Activated CD4-positive, alpha-beta T cell treated with anti-CD3 and anti-CD28 coated beads, Interleukin-2, amount 10 ng/mL, durations not matched to agents 7 days and 5 days (primary cell): ENCODE results near the gene HORMAD2. TPM values are rescaled to one million over a fixed set of nuclear protein-coding genes. Genes with fewer than 3 reads are reported as not detected.

Experiments used
- CTCF ChIA-PET: fragments of 350-600 bp; sonication (Branson Sonifier 250); formaldehyde crosslinking; loops from one replicate; lab custom pipeline; 2021; ENCODE audit warnings: antibody characterized with exemption; lab: Charles Lee
- POLR2A ChIA-PET: fragments of 350-600 bp; sonication (Branson Sonifier 250); formaldehyde crosslinking; loops from one replicate; lab custom pipeline; 2021; ENCODE audit warnings: antibody characterized with exemption; lab: Charles Lee
- DNase-seq: peaks from one replicate; pipeline ENCODE4 v3.0.0-alpha.2; 2020
- H3K27ac Mint-ChIP-seq: one replicate; pipeline ENCODE4 v1.8.0; 2021; ENCODE audit warnings: mild to moderate bottlenecking, moderate library complexity, mixed read lengths
- H3K27me3 Mint-ChIP-seq: one replicate; pipeline ENCODE4 v1.8.0; 2021; ENCODE audit warnings: mixed read lengths
- H3K36me3 Mint-ChIP-seq: one replicate; pipeline ENCODE4 v1.8.0; 2021; ENCODE audit warnings: low read depth, mixed read lengths
- H3K4me1 Mint-ChIP-seq: one replicate; pipeline ENCODE4 v1.8.0; 2021; ENCODE audit warnings: mixed read lengths
- H3K4me3 Mint-ChIP-seq: one replicate; pipeline ENCODE4 v1.8.0; 2021; ENCODE audit warnings: mild to moderate bottlenecking, moderate library complexity, mixed read lengths
- H3K9me3 Mint-ChIP-seq: one replicate; pipeline ENCODE4 v1.8.0; 2021; ENCODE audit warnings: mixed read lengths
- total RNA-seq, 2 experiments: library from RNA; stranded (reverse); gene quantifications; one replicate each; pipeline ENCODE4 v1.2.3, GENCODE V29; 2021

HORMAD2 gene
- total RNA-seq, 2 experiments from 2014 or later, result not detected

DNA sequence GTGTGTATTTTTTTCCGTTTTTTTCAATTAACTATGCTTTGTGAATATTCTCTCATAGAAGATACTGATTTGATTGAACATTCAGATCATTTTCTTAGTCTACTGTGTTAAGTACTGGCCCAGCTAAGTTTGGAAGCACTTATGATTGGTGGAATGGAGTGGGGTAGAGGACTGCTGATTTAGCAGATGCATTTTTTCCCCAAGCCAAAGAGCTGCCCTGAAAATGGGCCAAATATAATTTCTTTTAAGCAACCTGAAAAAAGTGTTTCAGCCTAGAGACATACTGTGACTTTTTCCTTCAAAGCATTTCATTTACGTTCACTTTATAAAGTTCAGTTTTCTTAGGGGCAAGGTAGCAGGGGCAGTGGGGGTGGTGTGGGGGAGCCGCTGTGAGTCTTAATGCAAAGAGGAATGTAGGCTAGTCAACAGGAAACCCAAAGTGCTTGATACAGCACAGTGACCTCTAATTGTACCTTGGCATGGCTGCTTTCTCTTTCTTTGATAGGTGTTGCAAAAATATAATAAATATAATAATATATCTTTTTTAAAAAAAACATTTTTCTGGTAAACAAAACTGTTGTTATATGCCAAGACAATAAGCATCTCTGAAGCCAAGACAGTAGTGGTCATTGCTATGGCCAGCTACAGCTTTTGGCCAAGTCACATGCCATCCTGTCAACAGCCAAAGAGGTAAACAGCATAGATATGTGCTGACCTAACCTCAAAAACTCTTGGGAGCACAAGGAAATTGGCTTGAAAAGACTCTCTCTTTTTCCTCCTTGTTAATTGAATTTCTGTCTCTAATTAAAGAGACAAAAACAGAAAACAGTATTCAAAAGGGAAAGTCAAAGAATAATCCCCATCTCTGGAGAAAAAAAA is 107.5 kb downstream of the HORMAD2 start:
- H3K27me3 Mint-ChIP-seq, result no peaks in the 10 kb centered on the region
- H3K36me3 Mint-ChIP-seq, result peaks cover 25% of the 10 kb centered on the region
- peaks cover 96% of the 10 kb centered on the region for H3K4me1 Mint-ChIP-seq
- H3K4me3 Mint-ChIP-seq, result no peak overlapping the region
- POLR2A ChIA-PET, result interaction anchor here (0.7 kb wide), 1 partner anchor 39 kb away, joined by 6 read pairs; no protein-coding TSS in a partner anchor
- H3K27ac Mint-ChIP-seq, result peak overlapping the region; percentile 74
- H3K9me3 Mint-ChIP-seq, result peaks cover 17% of the 10 kb centered on the region
- peak; percentile 13 for DNase-seq
- CTCF ChIA-PET, result interaction anchor here (1.0 to 4.9 kb wide), 3 partner anchors 10 to 80 kb away, joined by 3 to 34 read pairs (median 4); no protein-coding TSS in a partner anchor

GRCh38 chr22:30188911-30189310 is 108.6 kb downstream of the HORMAD2 start:
- ChIA-PET POLR2A (no interaction called here), CTCF (interaction anchor here (1.1 to 4.9 kb wide), 5 partner anchors 9 to 42 kb away, joined by 3 to 34 read pairs (median 3); no protein-coding TSS in a partner anchor)
- peaks cover 35% of the 10 kb centered on the region for H3K36me3 Mint-ChIP-seq
- no peak overlapping the region for H3K4me3 Mint-ChIP-seq
- H3K27ac Mint-ChIP-seq, result peak overlapping the region; percentile 10
- no peaks in the 10 kb centered on the region for H3K27me3 Mint-ChIP-seq
- DNase-seq, result no peak
- peaks cover 94% of the 10 kb centered on the region for H3K4me1 Mint-ChIP-seq
- H3K9me3 Mint-ChIP-seq, result peaks cover 24% of the 10 kb centered on the region

DNA sequence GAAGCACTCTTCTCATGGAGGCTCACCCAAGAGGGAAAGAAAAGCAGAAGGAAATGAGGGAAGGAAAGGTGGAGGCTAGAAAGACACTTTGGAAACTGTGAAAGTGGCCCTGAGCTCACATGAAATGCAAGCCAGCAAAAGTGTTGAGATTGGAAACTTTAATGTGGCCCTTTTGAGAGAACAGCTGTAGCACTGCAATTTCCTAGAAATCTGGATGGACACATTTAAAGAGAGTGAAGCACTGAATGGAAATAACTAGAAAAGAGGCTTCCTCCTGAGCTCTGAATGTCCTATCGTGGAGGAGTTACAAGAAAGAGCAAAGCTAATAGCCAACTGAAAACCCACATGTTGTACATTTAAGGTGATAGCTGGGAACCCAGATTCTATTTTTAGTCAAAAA is 110.3 kb downstream of the HORMAD2 start:
- H3K9me3 Mint-ChIP-seq, result peaks cover 30% of the 10 kb centered on the region
- no peaks in the 10 kb centered on the region for H3K27me3 Mint-ChIP-seq
- H3K4me1 Mint-ChIP-seq, result peaks cover 91% of the 10 kb centered on the region
- H3K27ac Mint-ChIP-seq, result peak overlapping the region; percentile 68
- no peak for DNase-seq
- H3K36me3 Mint-ChIP-seq, result peaks cover 45% of the 10 kb centered on the region
- ChIA-PET POLR2A (interaction anchor here (0.6 to 1.4 kb wide), 3 partner anchors 44 to 48 kb away, joined by 3 read pairs; no protein-coding TSS in a partner anchor), CTCF (interaction anchor here (0.9 to 4.9 kb wide), 6 partner anchors 9 to 30 kb away, joined by 3 to 34 read pairs (median 4); no protein-coding TSS in a partner anchor)
- H3K4me3 Mint-ChIP-seq, result no peak overlapping the region

- Mint-ChIP-seq H3K9me3 (peaks cover 30% of the 10 kb centered on the region), H3K4me1 (peaks cover 93% of the 10 kb centered on the region), H3K27me3 (no peaks in the 10 kb centered on the region), H3K4me3 (no peak overlapping the region), H3K27ac (peak overlapping the region; percentile 68), H3K36me3 (peaks cover 49% of the 10 kb centered on the region)
- no peak for DNase-seq
- POLR2A ChIA-PET, result interaction anchor here (0.9 kb wide), 1 partner anchor 48 kb away, joined by 3 read pairs; no protein-coding TSS in a partner anchor
- CTCF ChIA-PET, result interaction anchor here (1.1 to 4.9 kb wide), 7 partner anchors 9 to 64 kb away, joined by 3 to 34 read pairs (median 4); no protein-coding TSS in a partner anchor
These were observed 110.9 kb downstream of the HORMAD2 start for GRCh38 chr22:30191040-30191701.

GRCh38 chr22:30192427-30192826 is 112.2 kb downstream of the HORMAD2 start:
- Mint-ChIP-seq H3K4me1 (peaks cover 93% of the 10 kb centered on the region), H3K36me3 (peaks cover 48% of the 10 kb centered on the region), H3K4me3 (no peak overlapping the region), H3K27ac (peak overlapping the region; percentile 68), H3K9me3 (peaks cover 28% of the 10 kb centered on the region), H3K27me3 (no peaks in the 10 kb centered on the region)
- ChIA-PET POLR2A (interaction anchor here (0.6 kb wide), 1 partner anchor 73 kb away, joined by 4 read pairs; no protein-coding TSS in a partner anchor), CTCF (interaction anchor here (1.2 to 4.9 kb wide), 4 partner anchors 9 to 20 kb away, joined by 4 to 34 read pairs (median 14); no protein-coding TSS in a partner anchor)
- no peak for DNase-seq

GRCh38 chr22:30193031-30193775 is 112.9 kb downstream of the HORMAD2 start:
- peaks cover 91% of the 10 kb centered on the region for H3K4me1 Mint-ChIP-seq
- POLR2A ChIA-PET, result no interaction called here
- H3K27me3 Mint-ChIP-seq, result no peaks in the 10 kb centered on the region
- CTCF ChIA-PET, result interaction anchor here (1.9 to 4.9 kb wide), 3 partner anchors 8 to 15 kb away, joined by 4 to 34 read pairs (median 6); no protein-coding TSS in a partner anchor
- DNase-seq, result no peak
- peaks cover 45% of the 10 kb centered on the region for H3K36me3 Mint-ChIP-seq
- peaks cover 28% of the 10 kb centered on the region for H3K9me3 Mint-ChIP-seq
- peak overlapping the region; percentile 79 for H3K27ac Mint-ChIP-seq
- H3K4me3 Mint-ChIP-seq, result no peak overlapping the region

GRCh38 chr22:30195245-30196140 is 115.2 kb downstream of the HORMAD2 start:
- POLR2A ChIA-PET, result no interaction called here
- no peaks in the 10 kb centered on the region for H3K27me3 Mint-ChIP-seq
- peak overlapping the region; percentile 88 for H3K27ac Mint-ChIP-seq
- peaks cover 83% of the 10 kb centered on the region for H3K4me1 Mint-ChIP-seq
- DNase-seq, result no peak
- H3K9me3 Mint-ChIP-seq, result peaks cover 23% of the 10 kb centered on the region
- peaks cover 39% of the 10 kb centered on the region for H3K36me3 Mint-ChIP-seq
- CTCF ChIA-PET, result interaction anchor here (1.1 to 2.6 kb wide), 6 partner anchors 9 to 17 kb away, joined by 4 to 8 read pairs (median 6); no protein-coding TSS in a partner anchor
- H3K4me3 Mint-ChIP-seq, result no peak overlapping the region

DNA sequence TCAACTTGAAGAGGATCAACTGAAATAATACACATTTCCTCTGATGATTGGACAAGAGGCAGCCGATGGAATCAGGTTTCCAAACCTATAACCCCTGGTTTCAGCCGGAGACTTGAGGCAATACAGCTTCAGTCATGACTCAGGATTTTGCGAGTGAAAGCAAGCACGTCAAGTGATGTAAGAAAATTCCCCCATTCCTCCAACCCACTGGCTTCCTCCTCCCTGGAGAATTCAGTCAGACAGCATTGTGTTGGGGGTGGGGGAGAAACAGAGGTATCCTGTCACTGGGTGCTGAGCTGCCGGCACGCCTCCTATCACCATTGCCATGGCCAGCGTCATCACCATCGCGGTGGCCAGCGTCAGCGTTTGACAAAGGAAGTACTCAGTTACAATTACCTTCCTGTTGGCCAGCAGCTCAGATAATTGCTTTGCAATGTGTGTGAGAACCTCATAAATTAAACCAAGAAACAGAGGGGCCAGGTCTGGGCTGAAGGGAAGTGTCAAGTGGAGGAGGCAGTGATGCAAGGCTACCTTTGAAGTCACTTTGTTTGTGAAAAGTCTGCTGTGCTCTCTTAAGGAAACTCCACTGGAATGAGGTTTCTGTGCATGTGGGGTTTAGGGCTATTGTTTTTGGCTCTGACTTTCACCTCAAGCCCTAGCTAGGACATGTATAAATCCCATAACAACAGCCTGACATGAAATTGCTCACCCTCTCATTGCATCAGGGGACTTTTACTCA is 116.0 kb downstream of the HORMAD2 start:
- DNase-seq, result peak; percentile 28
- ChIA-PET CTCF (interaction anchor here (1.1 to 2.6 kb wide), 7 partner anchors 8 to 36 kb away, joined by 3 to 8 read pairs (median 5); no protein-coding TSS in a partner anchor), POLR2A (no interaction called here)
- Mint-ChIP-seq H3K27ac (peak overlapping the region; percentile 88), H3K27me3 (no peaks in the 10 kb centered on the region), H3K36me3 (peaks cover 35% of the 10 kb centered on the region), H3K9me3 (peaks cover 23% of the 10 kb centered on the region), H3K4me3 (no peak overlapping the region), H3K4me1 (peaks cover 75% of the 10 kb centered on the region)

- Mint-ChIP-seq H3K27me3 (no peaks in the 10 kb centered on the region), H3K36me3 (peaks cover 38% of the 10 kb centered on the region), H3K4me1 (peaks cover 71% of the 10 kb centered on the region), H3K4me3 (no peak overlapping the region), H3K27ac (peak overlapping the region; percentile 88), H3K9me3 (peaks cover 26% of the 10 kb centered on the region)
- POLR2A ChIA-PET, result no interaction called here
- no peak for DNase-seq
- CTCF ChIA-PET, result interaction anchor here (1.1 to 2.6 kb wide), 6 partner anchors 8 to 37 kb away, joined by 3 to 8 read pairs (median 5); no protein-coding TSS in a partner anchor
These were observed 116.6 kb downstream of the HORMAD2 start for GRCh38 chr22:30196880-30197336.

GRCh38 chr22:30197389-30197788 is 117.1 kb downstream of the HORMAD2 start:
- peaks cover 27% of the 10 kb centered on the region for H3K9me3 Mint-ChIP-seq
- H3K27ac Mint-ChIP-seq, result peak overlapping the region; percentile 88
- no peaks in the 10 kb centered on the region for H3K27me3 Mint-ChIP-seq
- ChIA-PET CTCF (interaction anchor here (1.1 to 2.6 kb wide), 5 partner anchors 7 to 37 kb away, joined by 3 to 8 read pairs (median 3); no protein-coding TSS in a partner anchor), POLR2A (no interaction called here)
- H3K4me3 Mint-ChIP-seq, result no peak overlapping the region
- H3K36me3 Mint-ChIP-seq, result peaks cover 35% of the 10 kb centered on the region
- no peak for DNase-seq
- H3K4me1 Mint-ChIP-seq, result peaks cover 66% of the 10 kb centered on the region
